WTC11 (cell line): Measurements from ENCODE around the gene STX3. TPM values are rescaled to one million over a fixed set of nuclear protein-coding genes. Genes with fewer than 3 reads are reported as not detected.

Source experiments
- ATAC-seq: fragments of 200-7000 bp; cut with Tn5 transposase; 2 replicates; pipeline ENCODE4 v1.10.0; 2021; ENCODE audit warnings: mild to moderate bottlenecking, moderate library complexity
- CTCF ChIA-PET: fragments of 300-600 bp; sonication (Branson Sonifier 250); formaldehyde crosslinking; loops from one replicate; lab custom pipeline; 2021; ENCODE audit warnings: antibody characterized with exemption; lab: Charles Lee
- POLR2A ChIA-PET: fragments of 350-600 bp; sonication (Branson Sonifier 250); formaldehyde crosslinking; loops from one replicate; lab custom pipeline; 2021; ENCODE audit warnings: antibody characterized with exemption; lab: Charles Lee
- DNase-seq: peaks from one replicate; pipeline ENCODE4 v3.0.0; 2021; ENCODE audit warnings: low spot score
- H3K27ac Mint-ChIP-seq: 2 replicates; pipeline ENCODE4 v1.8.0; 2021; ENCODE audit warnings: mixed read lengths
- H3K27me3 Mint-ChIP-seq: 2 replicates; pipeline ENCODE4 v1.8.0; 2021; ENCODE audit warnings: low read depth, mild to moderate bottlenecking, moderate library complexity, mixed read lengths
- H3K36me3 Mint-ChIP-seq: 2 replicates; pipeline ENCODE4 v1.8.0; 2021; ENCODE audit warnings: mixed read lengths
- H3K4me1 Mint-ChIP-seq: 2 replicates; pipeline ENCODE4 v1.8.0; 2022; ENCODE audit warnings: mixed read lengths
- H3K4me3 Mint-ChIP-seq: 2 replicates; pipeline ENCODE4 v1.8.0; 2021; ENCODE audit warnings: mild to moderate bottlenecking, moderate library complexity, mixed read lengths
- H3K9me3 Mint-ChIP-seq: 2 replicates; pipeline ENCODE4 v1.8.0; 2021; ENCODE audit warnings: mixed read lengths
- ATF6 ChIP-seq: sonication (generic); formaldehyde crosslinking; IDR thresholded peaks from 2 replicates; pipeline ENCODE4 v1.8.1; 2023; ENCODE audit warnings: mild to moderate bottlenecking, missing genetic modification reagents
- E2F4 ChIP-seq: sonication (generic); formaldehyde crosslinking; IDR thresholded peaks from 2 replicates; pipeline ENCODE4 v1.8.1; 2022; ENCODE audit warnings: low read depth, mild to moderate bottlenecking, moderate library complexity, missing genetic modification reagents, borderline replicate concordance
- JUN ChIP-seq: sonication (generic); formaldehyde crosslinking; IDR thresholded peaks from 2 replicates; pipeline ENCODE4 v1.8.0; 2023; ENCODE audit warnings: mild to moderate bottlenecking, missing genetic modification reagents
- NR2C2 ChIP-seq: sonication (generic); formaldehyde crosslinking; IDR thresholded peaks from 2 replicates; pipeline ENCODE4 v1.8.0; 2022; ENCODE audit warnings: mild to moderate bottlenecking, missing genetic modification reagents
- PRRX2 ChIP-seq: fragments of 250-450 bp; sonication (Bioruptor Pico); IDR thresholded peaks from 2 replicates; pipeline ENCODE4 v1.8.0; 2021; ENCODE audit warnings: mild to moderate bottlenecking
- RORB ChIP-seq: fragments of 250-450 bp; sonication (Bioruptor Pico); IDR thresholded peaks from 2 replicates; pipeline ENCODE4 v1.9.0; 2021; ENCODE audit warnings: mild to moderate bottlenecking
- SP1 ChIP-seq: sonication (generic); formaldehyde crosslinking; conservative IDR thresholded peaks from 2 replicates; pipeline ENCODE4 v1.8.1; 2022; ENCODE audit warnings: missing genetic modification reagents
- ZBTB43 ChIP-seq: sonication (generic); formaldehyde crosslinking; IDR thresholded peaks from 2 replicates; pipeline ENCODE4 v1.8.1; 2023; ENCODE audit warnings: mild to moderate bottlenecking, missing genetic modification reagents
- ZMAT4 ChIP-seq: fragments of 250-450 bp; sonication (Bioruptor Pico); IDR thresholded peaks from 2 replicates; pipeline ENCODE4 v1.9.0; 2021; ENCODE audit warnings: mild to moderate bottlenecking
- ZNF121 ChIP-seq: sonication (generic); formaldehyde crosslinking; IDR thresholded peaks from 2 replicates; pipeline ENCODE4 v1.8.0; 2023; ENCODE audit warnings: missing genetic modification reagents
- ZNF423 ChIP-seq: fragments of 250-450 bp; sonication (Bioruptor Pico); IDR thresholded peaks from 2 replicates; pipeline ENCODE4 v2.1.2; 2022; ENCODE audit warnings: mild to moderate bottlenecking, moderate library complexity
- ZNF425 ChIP-seq: fragments of 250-450 bp; sonication (Bioruptor Pico); conservative IDR thresholded peaks from 2 replicates; pipeline ENCODE4 v1.9.0; 2021; ENCODE audit warnings: mild to moderate bottlenecking
- ZNF512 ChIP-seq: sonication (generic); formaldehyde crosslinking; IDR thresholded peaks from 2 replicates; pipeline ENCODE4 v1.8.1; 2022; ENCODE audit warnings: missing genetic modification reagents, borderline replicate concordance
- ZSCAN18 ChIP-seq: fragments of 250-450 bp; sonication (Bioruptor Pico); IDR thresholded peaks from 2 replicates; pipeline ENCODE4 v2.1.2; 2022; ENCODE audit warnings: mild to moderate bottlenecking, moderate library complexity
- total RNA-seq: library from RNA; stranded (reverse); gene quantifications from 3 replicates; pipeline ENCODE4 v1.2.3, GENCODE V29; 2021

The STX3 gene
- total RNA-seq, 1 experiment from 2014 or later, result 52.7 TPM

- Mint-ChIP-seq H3K4me1 (no peaks in the 10 kb centered on the region), H3K27me3 (no peaks in the 10 kb centered on the region; the same call in 1 of the 2 replicates), H3K36me3 (peaks cover 2% of the 10 kb centered on the region; the same call in 1 of the 2 replicates), H3K9me3 (peaks cover 12% of the 10 kb centered on the region), H3K4me3 (no peak overlapping the region), H3K27ac (no peak overlapping the region)
- POLR2A ChIA-PET, result no interaction called here
- DNase-seq (no peak), ATAC-seq (no peak)
- TF ChIP-seq ZNF425 (CRISPR knock-in tag), result no peak
- no peak for TF ChIP-seq PRRX2 (CRISPR knock-in tag)
- no peak for TF ChIP-seq SP1 (CRISPR knock-in tag)
- no peak for TF ChIP-seq ZBTB43 (CRISPR knock-in tag)
- no peak for TF ChIP-seq RORB (CRISPR knock-in tag)
- no peak for TF ChIP-seq JUN (CRISPR knock-in tag)
- no peak for TF ChIP-seq ZNF512
- TF ChIP-seq ZSCAN18 (CRISPR knock-in tag), result no peak
- TF ChIP-seq ZNF423 (CRISPR knock-in tag), result no peak
- TF ChIP-seq E2F4 (CRISPR knock-in tag), result no peak
- CTCF ChIA-PET, result no interaction called here
Observed at GRCh38 chr11:59706518-59707285, 48.5 kb upstream of the STX3 start.

GRCh38 chr11:59707371-59707770, 47.8 kb upstream of the STX3 start:
- H3K27me3 Mint-ChIP-seq, result no peaks in the 10 kb centered on the region; the same call in 1 of the 2 replicates
- H3K27ac Mint-ChIP-seq, result no peak overlapping the region
- no peak for ATAC-seq
- ChIA-PET POLR2A (no interaction called here), CTCF (no interaction called here)
- TF ChIP-seq ZNF121 (CRISPR knock-in tag) (no peak), NR2C2 (CRISPR knock-in tag) (no peak), ATF6 (no peak), ZMAT4 (CRISPR knock-in tag) (no peak)
- no peaks in the 10 kb centered on the region for H3K4me1 Mint-ChIP-seq
- H3K4me3 Mint-ChIP-seq, result no peak overlapping the region
- no peak for DNase-seq
- H3K9me3 Mint-ChIP-seq, result peaks cover 12% of the 10 kb centered on the region
- H3K36me3 Mint-ChIP-seq, result no peaks in the 10 kb centered on the region
